SK-N-SH (cell line): Measurements from ENCODE around the gene IGSF9B.

ENCODE experiments used
- CHD2 ChIP-seq: fragments of 150-350 bp; IDR thresholded peaks from 2 replicates; pipeline ENCODE4 v1.6.1; 2018; ENCODE audit warnings: low read length; ENCODE audit not compliant: partially characterized antibody
- EP300 ChIP-seq, 2 experiments: IDR thresholded peaks; 2 replicates each; pipeline versions ENCODE4 v1.4.0 to v1.6.1; 2012; ENCODE audit warnings: borderline replicate concordance in 1 of 2, low read depth in 1 of 2, low read length in 1 of 2
- FOSL2 ChIP-seq: IDR thresholded peaks from 2 replicates; pipeline ENCODE4 v1.4.0; 2012; ENCODE audit warnings: low read depth, mild to moderate bottlenecking, moderate library complexity, borderline replicate concordance
- FOXJ3 ChIP-seq: sonication (generic); formaldehyde crosslinking; IDR thresholded peaks from 2 replicates; pipeline ENCODE4 v1.5.1; 2020; ENCODE audit warnings: mild to moderate bottlenecking, missing genetic modification reagents
- NFIC ChIP-seq: IDR thresholded peaks from 2 replicates; pipeline ENCODE4 v1.4.0; 2012; ENCODE audit warnings: borderline replicate concordance
- POLR2AphosphoS5 ChIP-seq: IDR thresholded peaks from 2 replicates; pipeline ENCODE4 v1.6.1; 2012; ENCODE audit warnings: low read depth, low read length
- RCOR1 ChIP-seq: fragments of 150-350 bp; IDR thresholded peaks from 2 replicates; pipeline ENCODE4 v1.6.1; 2017; ENCODE audit warnings: antibody characterized with exemption, low read length
- RFX5 ChIP-seq: IDR thresholded peaks from 2 replicates; pipeline ENCODE4 v1.6.1; 2012; ENCODE audit warnings: mild to moderate bottlenecking, improper control_type of control experiment, low read length
- SIN3A ChIP-seq: IDR thresholded peaks from 2 replicates; pipeline ENCODE4 v1.6.1; 2012; ENCODE audit warnings: low read depth, mild to moderate bottlenecking, low read length, moderate library complexity, borderline replicate concordance
- TF ChIP-seq, protein P1 (sequence below): fragments of 200-600 bp; sonication (generic); IDR thresholded peaks from 2 replicates; pipeline ENCODE4 v1.6.1; 2017; ENCODE audit warnings: antibody characterized with exemption, mild to moderate bottlenecking, moderate library complexity
- TF ChIP-seq, protein P2 (sequence below): IDR thresholded peaks from 2 replicates; pipeline ENCODE4 v1.4.0; 2012; ENCODE audit warnings: low read depth, borderline replicate concordance
- TF ChIP-seq, protein P3 (sequence below): IDR thresholded peaks from 2 replicates; pipeline ENCODE4 v1.4.0; 2012; ENCODE audit warnings: low read depth, borderline replicate concordance
- TF ChIP-seq, protein P4 (sequence below): IDR thresholded peaks from 2 replicates; pipeline ENCODE4 v1.6.1; 2012; ENCODE audit warnings: mild to moderate bottlenecking, low read depth, low read length, moderate library complexity
- TF ChIP-seq, protein P5 (sequence below): IDR thresholded peaks from 2 replicates; pipeline ENCODE4; 2012

DNA sequence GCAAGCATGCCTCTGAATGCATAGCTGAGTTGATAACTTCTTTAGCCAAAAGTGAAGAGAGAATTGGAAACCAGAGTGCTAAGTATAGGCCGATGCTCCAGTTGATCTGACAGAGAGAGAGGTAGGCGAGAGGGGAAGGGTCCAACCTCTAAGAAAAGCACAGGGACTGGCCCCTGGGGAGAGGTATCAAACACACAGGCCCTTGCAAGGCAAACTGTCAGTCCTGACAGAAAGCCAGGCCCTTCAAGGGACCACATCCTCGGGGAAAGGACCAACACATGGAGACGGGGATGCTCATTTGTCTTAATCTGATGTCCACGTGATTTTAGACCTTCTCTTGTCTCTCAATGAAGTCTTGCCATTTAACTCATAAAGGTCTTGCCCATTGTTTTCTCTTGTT is 67.6 kb downstream of the IGSF9B start:
- TF ChIP-seq, protein P1, sequence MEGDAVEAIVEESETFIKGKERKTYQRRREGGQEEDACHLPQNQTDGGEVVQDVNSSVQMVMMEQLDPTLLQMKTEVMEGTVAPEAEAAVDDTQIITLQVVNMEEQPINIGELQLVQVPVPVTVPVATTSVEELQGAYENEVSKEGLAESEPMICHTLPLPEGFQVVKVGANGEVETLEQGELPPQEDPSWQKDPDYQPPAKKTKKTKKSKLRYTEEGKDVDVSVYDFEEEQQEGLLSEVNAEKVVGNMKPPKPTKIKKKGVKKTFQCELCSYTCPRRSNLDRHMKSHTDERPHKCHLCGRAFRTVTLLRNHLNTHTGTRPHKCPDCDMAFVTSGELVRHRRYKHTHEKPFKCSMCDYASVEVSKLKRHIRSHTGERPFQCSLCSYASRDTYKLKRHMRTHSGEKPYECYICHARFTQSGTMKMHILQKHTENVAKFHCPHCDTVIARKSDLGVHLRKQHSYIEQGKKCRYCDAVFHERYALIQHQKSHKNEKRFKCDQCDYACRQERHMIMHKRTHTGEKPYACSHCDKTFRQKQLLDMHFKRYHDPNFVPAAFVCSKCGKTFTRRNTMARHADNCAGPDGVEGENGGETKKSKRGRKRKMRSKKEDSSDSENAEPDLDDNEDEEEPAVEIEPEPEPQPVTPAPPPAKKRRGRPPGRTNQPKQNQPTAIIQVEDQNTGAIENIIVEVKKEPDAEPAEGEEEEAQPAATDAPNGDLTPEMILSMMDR: no peak
- TF ChIP-seq, protein P2, sequence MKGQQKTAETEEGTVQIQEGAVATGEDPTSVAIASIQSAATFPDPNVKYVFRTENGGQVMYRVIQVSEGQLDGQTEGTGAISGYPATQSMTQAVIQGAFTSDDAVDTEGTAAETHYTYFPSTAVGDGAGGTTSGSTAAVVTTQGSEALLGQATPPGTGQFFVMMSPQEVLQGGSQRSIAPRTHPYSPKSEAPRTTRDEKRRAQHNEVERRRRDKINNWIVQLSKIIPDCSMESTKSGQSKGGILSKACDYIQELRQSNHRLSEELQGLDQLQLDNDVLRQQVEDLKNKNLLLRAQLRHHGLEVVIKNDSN: no peak
- TF ChIP-seq EP300 (IDR thresholded peaks at IDR 0.05; ENCODE audit: borderline replicate concordance in 1 of 2, low read depth in 1 of 2, low read length in 1 of 2) (no peak), FOSL2 (no peak), NFIC (no peak), POLR2AphosphoS5 (no peak), SIN3A (no peak), CHD2 (no peak), FOXJ3 (CRISPR knock-in tag) (no peak), RCOR1 (no peak), RFX5 (no peak)
- TF ChIP-seq, protein P3, sequence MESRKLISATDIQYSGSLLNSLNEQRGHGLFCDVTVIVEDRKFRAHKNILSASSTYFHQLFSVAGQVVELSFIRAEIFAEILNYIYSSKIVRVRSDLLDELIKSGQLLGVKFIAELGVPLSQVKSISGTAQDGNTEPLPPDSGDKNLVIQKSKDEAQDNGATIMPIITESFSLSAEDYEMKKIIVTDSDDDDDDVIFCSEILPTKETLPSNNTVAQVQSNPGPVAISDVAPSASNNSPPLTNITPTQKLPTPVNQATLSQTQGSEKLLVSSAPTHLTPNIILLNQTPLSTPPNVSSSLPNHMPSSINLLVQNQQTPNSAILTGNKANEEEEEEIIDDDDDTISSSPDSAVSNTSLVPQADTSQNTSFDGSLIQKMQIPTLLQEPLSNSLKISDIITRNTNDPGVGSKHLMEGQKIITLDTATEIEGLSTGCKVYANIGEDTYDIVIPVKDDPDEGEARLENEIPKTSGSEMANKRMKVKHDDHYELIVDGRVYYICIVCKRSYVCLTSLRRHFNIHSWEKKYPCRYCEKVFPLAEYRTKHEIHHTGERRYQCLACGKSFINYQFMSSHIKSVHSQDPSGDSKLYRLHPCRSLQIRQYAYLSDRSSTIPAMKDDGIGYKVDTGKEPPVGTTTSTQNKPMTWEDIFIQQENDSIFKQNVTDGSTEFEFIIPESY: no peak
- TF ChIP-seq, protein P4, sequence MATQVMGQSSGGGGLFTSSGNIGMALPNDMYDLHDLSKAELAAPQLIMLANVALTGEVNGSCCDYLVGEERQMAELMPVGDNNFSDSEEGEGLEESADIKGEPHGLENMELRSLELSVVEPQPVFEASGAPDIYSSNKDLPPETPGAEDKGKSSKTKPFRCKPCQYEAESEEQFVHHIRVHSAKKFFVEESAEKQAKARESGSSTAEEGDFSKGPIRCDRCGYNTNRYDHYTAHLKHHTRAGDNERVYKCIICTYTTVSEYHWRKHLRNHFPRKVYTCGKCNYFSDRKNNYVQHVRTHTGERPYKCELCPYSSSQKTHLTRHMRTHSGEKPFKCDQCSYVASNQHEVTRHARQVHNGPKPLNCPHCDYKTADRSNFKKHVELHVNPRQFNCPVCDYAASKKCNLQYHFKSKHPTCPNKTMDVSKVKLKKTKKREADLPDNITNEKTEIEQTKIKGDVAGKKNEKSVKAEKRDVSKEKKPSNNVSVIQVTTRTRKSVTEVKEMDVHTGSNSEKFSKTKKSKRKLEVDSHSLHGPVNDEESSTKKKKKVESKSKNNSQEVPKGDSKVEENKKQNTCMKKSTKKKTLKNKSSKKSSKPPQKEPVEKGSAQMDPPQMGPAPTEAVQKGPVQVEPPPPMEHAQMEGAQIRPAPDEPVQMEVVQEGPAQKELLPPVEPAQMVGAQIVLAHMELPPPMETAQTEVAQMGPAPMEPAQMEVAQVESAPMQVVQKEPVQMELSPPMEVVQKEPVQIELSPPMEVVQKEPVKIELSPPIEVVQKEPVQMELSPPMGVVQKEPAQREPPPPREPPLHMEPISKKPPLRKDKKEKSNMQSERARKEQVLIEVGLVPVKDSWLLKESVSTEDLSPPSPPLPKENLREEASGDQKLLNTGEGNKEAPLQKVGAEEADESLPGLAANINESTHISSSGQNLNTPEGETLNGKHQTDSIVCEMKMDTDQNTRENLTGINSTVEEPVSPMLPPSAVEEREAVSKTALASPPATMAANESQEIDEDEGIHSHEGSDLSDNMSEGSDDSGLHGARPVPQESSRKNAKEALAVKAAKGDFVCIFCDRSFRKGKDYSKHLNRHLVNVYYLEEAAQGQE: no peak
- TF ChIP-seq, protein P5, sequence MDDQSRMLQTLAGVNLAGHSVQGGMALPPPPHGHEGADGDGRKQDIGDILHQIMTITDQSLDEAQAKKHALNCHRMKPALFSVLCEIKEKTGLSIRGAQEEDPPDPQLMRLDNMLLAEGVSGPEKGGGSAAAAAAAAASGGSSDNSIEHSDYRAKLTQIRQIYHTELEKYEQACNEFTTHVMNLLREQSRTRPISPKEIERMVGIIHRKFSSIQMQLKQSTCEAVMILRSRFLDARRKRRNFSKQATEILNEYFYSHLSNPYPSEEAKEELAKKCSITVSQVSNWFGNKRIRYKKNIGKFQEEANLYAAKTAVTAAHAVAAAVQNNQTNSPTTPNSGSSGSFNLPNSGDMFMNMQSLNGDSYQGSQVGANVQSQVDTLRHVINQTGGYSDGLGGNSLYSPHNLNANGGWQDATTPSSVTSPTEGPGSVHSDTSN: no peak
